Neural cell (in vitro differentiated cells): Measurements from ENCODE around the gene TMCO4.

Experiments used
- CTCF ChIP-seq: fragments of 450-650 bp; IDR thresholded peaks from 2 replicates; pipeline ENCODE4 v1.5.1; 2014; ENCODE audit warnings: antibody characterized with exemption, mild to moderate bottlenecking, moderate library complexity; ENCODE audit not compliant: poor library complexity, severe bottlenecking
- EZH2 ChIP-seq: fragments of 200-600, 300-800 bp; shearing (Covaris generic), sonication (generic); IDR thresholded peaks from 2 replicates; pipeline ENCODE4 v1.6.1; 2014; ENCODE audit warnings: antibody characterized with exemption, low read length, borderline replicate concordance, mild to moderate bottlenecking; ENCODE audit not compliant: insufficient read depth, poor library complexity, severe bottlenecking
- REST ChIP-seq: IDR thresholded peaks from 2 replicates; pipeline ENCODE4 v1.6.1; 2012; ENCODE audit warnings: borderline replicate concordance

DNA sequence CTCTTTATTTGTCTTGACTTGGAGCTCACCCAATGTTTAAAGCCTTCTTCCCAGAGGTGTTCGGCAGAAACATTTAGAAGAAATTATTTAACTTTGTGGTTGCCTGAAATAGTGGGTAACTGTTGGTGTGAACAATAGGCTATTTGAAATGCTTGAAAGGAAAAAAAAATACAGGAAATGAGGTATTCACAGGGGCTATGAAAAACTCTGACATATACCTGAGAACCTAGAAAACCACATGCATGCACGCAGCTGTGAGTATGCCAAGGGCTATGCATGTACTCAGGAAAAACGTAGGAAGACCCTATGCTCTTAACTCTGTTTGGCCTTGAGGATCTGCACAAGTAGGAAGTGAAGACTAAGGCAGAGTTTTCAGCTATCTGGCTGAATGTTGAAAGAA, 31.7 kb upstream of the TMCO4 start:
- TF ChIP-seq CTCF (no peak), EZH2 (no peak), REST (no peak)
